T-helper 22 cell (primary cell): ENCODE results near the gene KSR2.

ENCODE experiments used
- DNase-seq: peaks from one replicate; pipeline ENCODE4 v3.0.0-alpha.2; 2020; ENCODE audit warnings: low read depth

Gene KSR2

GRCh38 chr12:117403586-117404139 lies 565.1 kb downstream of the KSR2 start:
- DNase-seq, result no peak
